HEK293T (cell line): Measurements from ENCODE around the gene FKBP11.

Experiments used
- BHLHE40 ChIP-seq: fragments of 450-650 bp; IDR thresholded peaks from 2 replicates; pipeline ENCODE4 v1.6.1; 2016; ENCODE audit warnings: mild to moderate bottlenecking, moderate library complexity, borderline replicate concordance
- ELF4 ChIP-seq: fragments of 450-650 bp; IDR thresholded peaks from 2 replicates; pipeline ENCODE4 v1.6.1; 2017; ENCODE audit warnings: antibody characterized with exemption
- FOXA1 ChIP-seq: fragments of 450-650 bp; IDR thresholded peaks from 2 replicates; pipeline ENCODE4 v1.6.1; 2016; ENCODE audit warnings: mild to moderate bottlenecking
- FOXM1 ChIP-seq: fragments of 450-650 bp; IDR thresholded peaks from 2 replicates; pipeline ENCODE4 v1.6.1; 2017; ENCODE audit warnings: mild to moderate bottlenecking, borderline replicate concordance
- SP1 ChIP-seq: fragments of 450-650 bp; IDR thresholded peaks from 2 replicates; pipeline ENCODE4 v1.6.1; 2017
- SUZ12 ChIP-seq: fragments of 450-650 bp; IDR thresholded peaks from 2 replicates; pipeline ENCODE4 v1.6.1; 2016; ENCODE audit warnings: mild to moderate bottlenecking
- TARDBP ChIP-seq: fragments of 450-650 bp; IDR thresholded peaks from 2 replicates; pipeline ENCODE4 v1.6.1; 2016
- TF ChIP-seq, protein P1 (sequence below): fragments of 450-650 bp; IDR thresholded peaks from 2 replicates; pipeline ENCODE4 v1.6.1; 2016

DNA sequence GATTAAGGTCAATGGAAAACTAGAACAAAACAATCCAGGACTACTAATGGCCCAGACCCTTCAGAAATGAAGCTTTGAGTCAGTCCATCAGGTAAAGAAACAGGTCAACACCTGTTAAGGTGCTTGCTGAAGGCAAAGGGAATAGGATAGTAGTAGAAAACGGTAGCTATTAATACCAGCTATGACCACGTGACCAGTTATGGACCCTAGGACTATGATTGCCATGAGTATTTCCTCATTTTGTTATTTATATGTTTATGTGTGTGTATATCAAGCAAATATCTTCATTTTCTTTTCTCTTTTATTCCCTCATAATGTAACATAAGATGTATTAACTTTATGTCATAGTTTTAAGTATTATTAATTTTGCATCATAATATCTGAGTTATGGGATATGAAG is 25.6 kb downstream of the FKBP11 start:
- no peak for TF ChIP-seq TARDBP
- no peak for TF ChIP-seq FOXM1
- TF ChIP-seq ELF4, result no peak
- no peak for TF ChIP-seq SP1
- no peak for TF ChIP-seq FOXA1
- TF ChIP-seq BHLHE40, result no peak
- no peak for TF ChIP-seq SUZ12
- TF ChIP-seq, protein P1, sequence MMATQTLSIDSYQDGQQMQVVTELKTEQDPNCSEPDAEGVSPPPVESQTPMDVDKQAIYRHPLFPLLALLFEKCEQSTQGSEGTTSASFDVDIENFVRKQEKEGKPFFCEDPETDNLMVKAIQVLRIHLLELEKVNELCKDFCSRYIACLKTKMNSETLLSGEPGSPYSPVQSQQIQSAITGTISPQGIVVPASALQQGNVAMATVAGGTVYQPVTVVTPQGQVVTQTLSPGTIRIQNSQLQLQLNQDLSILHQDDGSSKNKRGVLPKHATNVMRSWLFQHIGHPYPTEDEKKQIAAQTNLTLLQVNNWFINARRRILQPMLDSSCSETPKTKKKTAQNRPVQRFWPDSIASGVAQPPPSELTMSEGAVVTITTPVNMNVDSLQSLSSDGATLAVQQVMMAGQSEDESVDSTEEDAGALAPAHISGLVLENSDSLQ, result no peak
